GM21619 (cell line): Measurements from ENCODE around the gene ABCA4.

Source experiments
- ATAC-seq: cut with Tn5 transposase; IDR thresholded peaks from one replicate; pipeline ENCODE4 v1.9.1; 2021; ENCODE audit not compliant: unreplicated experiment

Gene ABCA4

DNA sequence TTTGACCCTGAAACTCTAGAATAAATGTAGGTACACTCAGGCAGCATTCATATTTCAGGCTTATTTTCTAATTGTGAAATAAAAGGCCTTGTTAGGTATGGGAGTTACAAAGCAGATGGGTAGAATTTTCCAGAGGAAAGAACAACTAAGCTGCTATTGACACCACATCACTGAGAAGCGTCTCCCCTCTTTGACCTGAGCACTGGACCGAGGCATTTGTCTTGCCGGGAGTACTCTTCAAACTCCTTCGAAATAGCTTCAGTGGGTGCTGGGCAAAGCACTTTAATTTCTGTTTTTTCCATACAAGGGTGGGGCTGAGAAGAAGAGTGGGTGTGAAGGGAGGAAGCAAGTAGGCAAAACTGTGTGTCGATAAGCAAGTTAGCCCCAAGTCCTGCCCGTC is 36.4 kb downstream of the ABCA4 start:
- ATAC-seq = no peak

DNA sequence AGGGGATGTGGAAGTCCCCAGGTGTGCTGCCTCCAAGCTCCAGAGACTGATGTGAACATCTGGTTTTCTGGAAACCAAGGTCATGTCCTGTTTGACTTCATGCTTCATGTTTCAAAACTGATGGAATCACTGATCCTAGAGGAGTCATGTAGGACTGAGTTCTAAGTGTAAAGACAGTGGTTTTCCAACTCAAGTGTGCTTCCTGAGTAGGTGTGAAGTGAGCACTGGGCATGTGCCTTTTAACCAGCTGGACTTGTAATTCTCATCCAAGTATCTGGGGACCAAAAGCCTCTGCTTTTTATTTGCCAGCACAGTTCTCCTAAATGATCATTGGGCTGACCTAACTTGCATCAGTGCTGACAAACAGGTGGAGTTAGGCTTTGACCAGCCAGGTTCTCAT is 36.9 kb downstream of the ABCA4 start:
- ATAC-seq = no peak

DNA sequence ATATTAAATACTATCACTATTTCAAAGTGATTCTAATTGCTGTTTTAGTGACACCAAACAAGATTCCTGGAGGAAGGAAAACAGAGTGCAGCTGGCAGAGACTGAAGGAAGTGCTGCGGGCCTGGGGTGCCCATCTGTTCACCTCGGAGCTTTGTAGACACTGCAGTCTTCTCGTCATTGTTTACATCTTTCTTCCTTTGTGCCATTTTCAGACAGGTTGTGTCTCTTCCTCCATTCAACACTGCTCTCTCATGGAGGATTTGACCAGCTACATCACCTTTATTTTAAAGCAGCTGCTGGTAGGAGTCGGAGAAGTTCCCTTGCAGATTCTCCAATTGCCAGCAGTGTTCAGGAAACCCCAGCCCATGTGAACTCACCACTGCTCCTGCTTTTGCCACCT is 37.3 kb downstream of the ABCA4 start:
- ATAC-seq = no peak

DNA sequence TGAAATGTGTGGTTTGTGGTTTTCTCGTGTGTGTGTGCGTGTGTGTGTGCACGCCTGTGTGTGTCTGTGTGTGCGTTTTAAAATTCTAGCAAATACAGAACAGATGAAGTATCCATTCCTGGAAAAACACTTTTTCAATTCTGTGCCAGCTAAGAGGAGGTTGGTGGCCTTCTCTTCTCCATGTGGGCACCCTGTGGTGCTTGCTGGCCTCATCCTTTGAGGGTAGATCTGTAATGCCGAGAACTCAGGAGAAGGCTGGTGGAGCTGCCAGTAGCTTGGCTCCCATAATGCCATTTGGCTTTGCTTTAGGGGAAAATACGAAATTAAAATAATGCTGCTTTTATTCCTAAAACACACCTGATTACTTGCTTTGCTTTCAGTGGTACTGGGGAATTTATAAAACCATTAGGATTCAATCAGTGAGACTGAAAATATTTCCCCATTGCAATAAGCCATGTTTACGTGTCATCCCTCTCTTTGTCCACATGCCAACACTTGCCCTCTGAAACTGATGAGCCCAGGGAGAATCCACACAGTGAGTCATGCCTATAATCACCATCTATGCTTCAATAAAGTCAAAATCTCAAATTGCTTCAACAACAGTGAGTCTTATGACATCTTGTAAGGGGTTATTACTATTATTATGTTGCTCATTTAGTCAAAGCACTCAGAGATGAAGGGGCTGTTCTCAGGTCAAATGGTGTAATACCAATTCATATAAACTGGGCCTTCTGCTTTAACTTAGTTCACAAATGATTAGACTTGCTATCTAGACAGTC is 39.2 kb downstream of the ABCA4 start:
- ATAC-seq = no peak

DNA sequence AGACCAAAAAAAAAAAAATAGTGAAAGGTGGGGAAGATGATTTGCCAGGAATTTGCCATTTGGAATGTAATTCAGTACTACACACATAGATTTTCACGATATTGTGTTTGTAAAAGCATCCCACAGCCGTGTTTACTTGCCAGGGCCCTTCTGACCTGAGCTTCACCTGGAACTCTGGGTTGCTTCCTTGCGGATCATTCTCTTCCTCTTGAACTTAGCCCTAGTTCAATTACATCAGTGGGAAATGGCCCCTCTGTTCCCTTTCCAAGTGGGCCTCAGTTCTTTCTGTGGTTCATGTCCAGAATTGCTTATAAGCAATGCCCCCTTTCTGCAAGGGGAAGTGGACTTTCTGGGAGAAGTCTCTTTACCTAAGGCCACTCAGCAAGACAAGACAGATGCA is 41.0 kb downstream of the ABCA4 start:
- no peak for ATAC-seq

DNA sequence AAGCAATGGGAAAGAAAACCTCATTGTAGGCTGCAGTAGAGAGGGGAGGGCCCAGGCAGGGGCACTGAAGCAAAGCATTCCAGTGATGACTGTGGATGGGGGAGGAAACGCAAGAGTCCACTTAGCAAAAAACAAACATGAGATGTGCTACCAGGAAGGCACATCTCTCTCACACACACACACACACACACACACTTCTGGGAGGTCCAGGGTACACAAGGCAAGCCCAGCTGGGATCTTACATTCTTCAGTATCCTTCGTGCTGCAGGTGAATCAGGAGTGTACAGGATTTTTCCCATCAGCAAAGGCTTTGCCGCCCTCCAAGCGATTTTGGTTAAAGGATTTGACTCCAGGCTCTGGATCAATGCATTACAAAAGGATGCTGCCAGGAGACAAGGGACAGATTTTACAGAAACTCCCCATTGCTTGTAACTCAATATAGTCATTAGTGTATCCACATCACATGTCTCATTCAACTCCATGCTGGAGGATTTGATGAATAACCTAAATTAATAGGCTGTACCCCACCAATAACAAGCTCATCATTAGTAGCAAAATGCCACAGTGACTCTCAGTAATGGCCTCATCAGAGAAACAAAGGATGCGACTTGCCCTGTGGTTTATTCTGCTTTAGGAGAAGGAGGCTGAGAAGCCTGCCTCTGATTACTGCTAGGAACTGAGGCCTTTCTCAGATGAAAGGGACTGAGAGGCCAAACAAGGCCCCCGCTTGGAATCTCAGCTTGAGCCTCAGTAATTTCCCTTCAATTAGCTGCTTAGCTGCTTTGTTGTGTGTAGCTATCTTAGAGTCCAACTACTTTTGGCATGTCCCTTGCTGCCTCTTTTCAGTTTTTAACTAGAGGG is 41.6 kb downstream of the ABCA4 start:
- ATAC-seq = no peak

DNA sequence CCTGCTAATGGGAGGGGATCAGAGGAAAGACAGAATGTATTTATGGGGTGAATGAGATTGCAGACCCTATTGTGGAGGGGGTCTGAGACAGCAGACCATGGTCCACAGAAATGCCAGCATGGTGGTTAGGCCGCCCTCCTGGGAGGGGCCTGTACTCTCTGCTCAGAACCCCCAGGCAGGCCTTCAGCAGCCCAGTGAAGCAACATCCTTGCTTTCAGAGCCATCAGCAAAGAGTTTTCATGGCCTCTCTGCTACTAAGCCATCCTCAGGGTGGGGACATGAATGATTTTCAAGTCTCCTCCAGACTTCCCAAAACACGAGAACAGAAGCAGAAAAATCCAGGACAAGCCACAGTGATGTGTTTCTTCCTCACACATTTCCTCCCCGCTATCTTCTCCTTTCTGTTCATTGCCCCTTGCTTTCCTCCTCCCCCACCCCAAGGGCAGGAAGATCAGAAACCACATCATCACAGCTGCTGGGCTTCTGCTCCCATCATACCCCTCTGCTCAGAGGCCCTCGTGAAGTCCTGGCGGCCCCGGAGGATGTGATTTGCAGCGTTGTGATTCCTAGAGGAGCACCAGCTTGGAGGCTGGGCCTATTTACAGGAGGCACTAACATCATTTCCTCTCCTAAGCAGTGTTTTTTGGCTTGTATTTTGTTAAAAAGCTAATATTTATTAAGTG is 48.0 kb downstream of the ABCA4 start:
- ATAC-seq = no peak

DNA sequence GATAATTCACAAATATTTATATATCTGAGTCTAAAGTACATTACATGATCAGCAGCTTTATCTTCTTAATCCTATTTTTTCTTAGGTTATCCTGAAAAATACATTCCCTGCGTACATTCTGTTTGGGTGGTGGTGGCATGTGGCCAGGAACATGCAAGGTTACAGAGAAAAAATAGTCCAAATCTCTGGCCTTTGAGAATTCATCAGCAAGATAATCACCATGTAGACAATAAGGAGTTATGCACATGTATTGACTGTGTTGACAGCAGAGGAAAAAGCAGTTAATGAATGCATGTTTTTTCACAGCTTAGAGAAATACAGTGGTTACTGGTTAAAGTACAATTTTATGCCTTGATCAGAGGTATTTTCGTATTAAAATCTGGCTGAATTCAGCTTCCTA is 49.0 kb downstream of the ABCA4 start:
- no peak for ATAC-seq

DNA sequence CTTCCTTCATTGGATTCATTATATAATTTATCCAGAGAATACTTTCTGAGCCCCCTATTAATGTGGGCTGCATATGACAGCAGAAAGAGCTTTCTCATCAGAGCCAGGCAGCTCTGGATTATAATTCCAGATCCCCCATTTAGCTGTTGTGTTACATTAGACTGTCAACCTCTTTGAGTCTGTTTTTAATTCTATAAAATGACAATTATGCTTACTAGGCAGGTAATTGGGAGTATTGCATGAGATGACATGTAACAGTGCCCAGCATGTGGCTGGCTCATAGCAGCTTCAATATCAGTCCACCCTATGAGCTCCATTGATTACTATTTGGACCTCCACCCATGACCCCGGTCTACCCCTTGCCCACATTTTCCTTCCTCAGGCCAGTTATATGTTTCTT is 49.6 kb downstream of the ABCA4 start:
- ATAC-seq = no peak

DNA sequence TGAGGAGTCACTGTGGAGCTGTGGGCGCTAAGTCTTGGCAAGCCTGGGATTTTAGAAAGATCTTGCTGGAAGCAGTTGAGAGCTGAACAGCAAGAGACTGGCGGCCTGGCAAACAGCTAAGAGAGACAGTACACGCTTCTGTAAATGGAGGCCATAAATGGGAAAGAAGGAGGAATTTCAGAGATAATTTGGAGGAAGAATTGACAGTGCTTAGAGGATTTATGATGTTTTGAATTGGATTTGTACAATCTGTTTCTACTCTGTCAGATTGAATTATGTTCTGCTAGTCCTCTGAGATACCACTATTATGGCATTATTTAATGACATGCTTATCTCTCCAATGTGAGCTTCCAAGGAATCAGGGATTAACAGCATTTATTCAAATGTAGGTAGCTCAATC is 50.1 kb downstream of the ABCA4 start:
- ATAC-seq = no peak

DNA sequence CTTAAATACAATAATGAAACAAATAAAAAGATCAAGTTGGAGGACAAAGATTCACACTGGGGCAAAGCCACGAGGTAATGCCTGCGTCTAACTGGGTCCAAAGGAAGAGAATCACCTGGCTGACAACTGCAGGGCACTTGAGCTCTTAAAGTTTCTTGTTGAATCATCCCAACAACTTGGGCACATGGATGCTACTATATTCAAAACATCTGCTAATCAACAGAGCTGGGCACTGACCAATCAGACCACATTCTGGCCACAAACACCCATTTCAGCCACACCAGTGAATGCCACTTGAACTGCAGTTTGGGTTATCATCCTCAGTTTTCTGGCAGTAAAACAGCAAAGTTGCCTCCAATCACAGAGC is 51.0 kb downstream of the ABCA4 start:
- ATAC-seq = no peak

DNA sequence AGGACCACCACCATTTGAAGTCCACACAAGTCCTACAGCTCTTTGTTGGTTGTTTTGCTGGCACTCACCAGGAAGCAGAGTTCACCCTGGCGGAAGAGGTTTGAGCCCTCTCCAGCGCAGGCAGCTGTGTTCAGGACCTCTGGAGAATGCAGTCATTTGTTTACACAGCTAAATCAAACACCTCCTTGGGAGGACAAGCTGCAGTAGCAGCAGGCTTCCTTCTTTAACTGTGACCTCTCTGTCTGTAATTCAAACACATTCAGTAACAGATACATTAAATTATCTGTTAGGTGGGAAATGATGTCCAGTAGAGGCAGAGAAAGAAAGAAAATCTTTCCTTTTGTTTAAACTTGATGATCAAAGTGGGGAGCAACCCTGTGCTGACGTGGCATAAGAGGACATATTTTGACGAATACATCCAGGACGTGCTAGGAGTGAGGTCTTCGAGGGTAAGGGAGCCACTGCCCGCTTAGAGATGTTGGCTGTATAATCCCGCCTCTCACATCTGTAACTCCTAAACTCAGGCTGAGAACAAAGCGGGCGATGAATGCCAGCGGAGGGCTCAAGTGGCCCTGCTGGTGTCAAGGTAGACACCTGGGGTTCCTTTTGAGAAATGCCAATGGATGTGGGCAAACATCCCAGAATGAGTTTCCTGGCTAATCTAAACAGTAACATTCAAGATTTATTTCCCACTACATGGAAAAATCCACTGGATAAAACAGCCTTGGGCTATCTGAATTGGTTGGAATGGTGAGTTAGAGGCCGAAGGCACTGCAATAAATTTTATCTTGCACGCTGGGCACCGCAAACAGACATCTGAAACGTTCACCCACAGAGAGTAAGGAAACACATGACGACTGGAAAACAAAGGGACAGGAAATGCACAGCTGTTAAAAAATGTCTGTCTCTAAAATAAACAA is 51.7 kb downstream of the ABCA4 start:
- no peak for ATAC-seq

DNA sequence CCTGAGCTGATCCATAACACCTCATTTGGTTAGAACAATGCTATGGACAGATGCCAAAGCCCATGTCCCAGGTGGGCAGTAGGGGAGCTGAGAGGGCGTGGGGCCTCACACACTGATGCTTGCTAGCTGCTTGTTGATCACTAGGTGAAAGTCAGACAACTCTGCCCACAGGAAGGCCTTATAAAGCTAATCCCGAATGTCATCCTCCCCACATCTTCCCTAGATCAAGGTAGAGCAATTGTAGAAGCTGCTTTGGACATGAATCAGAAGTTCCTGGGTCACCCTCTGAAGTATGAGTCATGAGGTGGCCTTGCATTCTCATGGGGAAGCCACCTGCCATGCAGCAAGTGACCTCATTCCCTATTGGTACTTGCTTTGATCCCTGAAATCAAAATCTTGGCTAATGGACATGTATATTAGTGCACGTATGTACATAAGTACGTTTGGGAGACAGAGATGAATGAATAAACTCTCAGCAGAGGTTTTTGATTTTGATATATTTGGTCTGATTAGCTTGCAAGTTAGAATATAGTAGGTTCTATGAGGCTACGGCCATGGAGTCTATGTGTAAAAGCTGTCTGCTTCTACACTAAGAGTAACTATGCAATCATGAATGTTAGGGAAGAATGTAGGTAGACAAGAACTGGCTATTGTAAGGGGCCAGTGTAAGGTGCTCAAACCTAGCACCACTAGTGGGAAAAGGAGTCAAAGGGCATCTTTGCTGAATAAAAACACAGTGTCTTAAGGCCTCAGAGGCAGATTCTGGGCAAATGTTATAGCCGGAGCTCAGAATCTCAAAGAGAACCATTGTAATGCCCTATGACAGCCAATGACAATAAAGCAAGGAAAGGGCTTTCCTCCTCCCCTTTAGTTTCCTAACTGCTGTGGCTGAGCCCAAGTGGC is 52.6 kb downstream of the ABCA4 start:
- no peak for ATAC-seq

DNA sequence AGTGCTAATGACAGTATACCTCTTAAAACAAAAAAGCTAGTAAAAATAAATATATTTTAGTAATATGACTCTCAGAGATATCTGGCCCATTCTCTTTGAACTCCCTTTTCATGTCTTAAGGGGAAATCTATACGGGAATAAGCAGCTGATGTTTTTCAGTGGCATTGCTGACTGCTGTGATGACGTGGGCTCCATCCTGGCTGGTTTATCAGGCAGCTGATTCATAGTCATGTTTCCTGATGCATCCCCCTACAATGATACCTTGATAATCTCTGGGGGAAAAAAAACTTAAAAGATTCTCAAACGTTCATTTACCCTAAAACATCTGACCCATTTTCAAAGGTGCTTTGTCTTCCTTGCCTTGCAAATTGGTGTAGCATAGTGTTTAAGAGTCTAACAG is 53.8 kb downstream of the ABCA4 start:
- ATAC-seq = no peak

DNA sequence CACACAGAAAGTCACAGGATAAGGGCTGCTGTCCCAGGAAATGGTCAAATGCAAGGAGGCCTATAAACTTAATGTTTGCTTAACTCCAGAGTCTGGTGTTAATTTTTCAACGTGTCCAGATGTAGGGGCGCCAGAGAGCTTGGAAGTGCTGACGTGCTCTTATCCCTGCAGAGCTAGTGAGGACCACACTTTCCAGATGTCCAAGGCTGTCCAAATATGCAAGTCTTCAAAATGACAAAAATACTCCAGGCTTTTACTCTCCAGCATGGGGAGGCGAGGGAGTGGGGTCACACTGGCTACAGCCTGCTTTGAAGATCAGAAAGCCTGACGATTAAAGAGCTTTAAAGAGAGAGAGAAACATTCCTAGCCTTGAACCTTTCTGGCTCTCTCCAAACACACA is 57.6 kb downstream of the ABCA4 start:
- no peak for ATAC-seq

DNA sequence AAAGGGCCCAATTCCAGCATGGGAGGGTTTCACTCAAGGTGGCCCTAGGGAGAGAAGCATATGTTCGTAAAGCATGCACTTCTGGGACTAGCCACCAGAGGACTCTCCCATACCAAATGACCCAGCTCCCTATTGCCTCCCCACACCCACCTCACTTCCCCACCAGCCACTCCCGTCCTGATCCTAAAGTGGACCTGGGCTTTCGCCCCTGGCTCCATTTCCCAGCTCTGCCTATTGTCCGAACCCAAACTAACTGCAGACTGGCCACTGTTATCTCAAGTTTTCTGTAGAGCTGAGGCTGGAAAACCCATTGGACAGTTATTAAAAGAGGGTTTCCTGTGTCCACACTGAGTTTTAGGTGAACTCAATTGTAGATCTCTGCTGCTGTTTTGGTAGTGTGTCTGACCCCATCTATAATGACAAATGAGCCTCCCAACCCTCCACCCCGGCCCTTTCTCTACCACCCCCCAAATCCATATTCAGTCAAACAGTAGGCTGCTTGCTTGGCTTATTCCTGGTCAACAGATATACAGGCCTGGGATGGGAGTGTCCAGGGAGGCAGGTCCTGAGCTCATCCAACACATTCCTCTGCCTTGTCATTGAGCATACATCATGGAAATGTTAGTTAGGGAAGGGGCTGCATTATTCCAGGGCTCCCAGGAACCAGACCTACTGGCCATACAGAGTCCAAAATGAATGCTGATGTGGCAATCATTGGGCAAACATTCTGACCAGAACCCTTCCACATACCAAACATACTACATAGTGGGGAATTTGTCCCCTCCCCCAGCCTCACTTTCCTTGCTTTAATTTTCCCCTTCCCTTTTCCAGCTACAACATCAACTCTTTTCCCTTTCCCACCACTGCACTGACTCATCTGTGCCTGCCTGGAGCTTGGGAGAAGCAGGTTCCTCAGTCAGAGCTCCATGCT is 59.2 kb downstream of the ABCA4 start:
- ATAC-seq = peak; percentile 89

DNA sequence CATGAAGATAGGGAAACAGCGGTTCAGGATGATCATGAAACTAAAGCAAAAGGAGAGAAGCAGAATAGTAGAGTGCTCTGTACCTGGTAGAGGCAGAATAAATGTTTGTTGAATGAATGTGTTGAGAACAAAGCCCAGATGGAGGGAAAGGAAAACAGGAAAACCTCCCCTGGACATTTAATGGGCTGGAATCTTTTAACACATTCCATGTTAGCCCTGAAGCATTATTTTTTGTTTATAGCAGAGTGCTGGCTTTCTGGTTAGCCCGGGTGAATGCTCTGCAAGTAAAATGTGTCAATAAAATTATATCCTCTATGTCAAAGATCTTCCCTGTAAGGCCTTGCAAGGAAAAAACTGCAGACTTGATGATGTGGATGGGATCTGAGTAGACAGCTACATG is 60.2 kb downstream of the ABCA4 start:
- ATAC-seq = no peak

DNA sequence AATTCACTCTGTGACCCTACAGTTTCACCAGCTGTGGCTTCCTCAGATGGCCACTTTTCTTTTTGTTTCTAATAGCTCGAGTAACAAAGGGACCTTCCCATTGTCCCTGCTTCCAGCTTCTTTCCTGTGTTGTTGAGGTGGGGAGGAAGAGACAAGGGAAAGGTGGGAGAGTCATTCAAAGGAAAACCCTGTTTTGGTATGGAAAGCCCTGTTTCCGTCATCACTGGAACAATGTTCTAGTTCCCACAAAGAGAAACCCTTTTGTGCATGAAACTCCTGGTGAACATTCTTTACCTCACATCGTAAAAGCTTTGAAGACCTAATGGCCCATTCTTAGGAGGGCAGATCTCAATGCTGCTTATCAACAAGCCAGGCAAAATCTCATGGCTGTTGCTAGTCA is 62.2 kb downstream of the ABCA4 start:
- ATAC-seq = no peak

DNA sequence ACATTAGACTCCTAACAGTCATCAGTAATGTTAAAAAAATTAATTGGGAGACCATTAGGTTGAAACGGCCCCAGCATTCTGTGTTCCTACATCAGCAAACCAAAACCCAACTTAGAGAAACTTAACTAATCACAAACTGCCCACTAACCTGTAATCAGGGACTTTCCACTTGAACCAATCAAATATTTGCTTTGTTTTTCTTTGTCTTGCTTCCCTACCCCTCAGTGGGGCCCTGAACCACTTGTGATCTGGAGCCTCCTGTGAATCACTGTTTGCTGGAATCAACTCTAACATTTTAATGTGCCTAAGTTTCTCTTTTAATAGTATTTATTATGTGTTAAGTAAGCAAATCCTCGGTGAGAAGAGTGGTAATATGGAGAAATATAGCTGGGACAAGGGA is 64.0 kb downstream of the ABCA4 start:
- no peak for ATAC-seq
